K562 treated with DMSO at 1 percent for 24 hours (cell line): ENCODE results near the gene IGSF10. TPM values are rescaled to one million over a fixed set of nuclear protein-coding genes. Genes with fewer than 3 reads are reported as not detected.

ENCODE experiments used
- total RNA-seq: library from RNA; unstranded; fragments of 300-600 nt; gene quantifications from 2 replicates; pipeline ENCODE4 v1.2.3, GENCODE V29; 2022; ENCODE audit warnings: low read depth; ENCODE audit not compliant: insufficient read depth

IGSF10 gene
- 0.36 TPM in 1 of 2 replicates, not detected in the other for total RNA-seq

GRCh38 chr3:151460774-151461450, at the start of gene IGSF10:
IGSF10 (minus strand) TSS chr3:151461061; CDS start chr3:151458709, 2,352 bp downstream.

Other genes with a start within 250 kb of the IGSF10 start
- not detected in 2 replicates for gene P2RY14, start 182.5 kb downstream of the IGSF10 start, total RNA-seq
- not detected in 2 replicates for gene GPR87, start 144.2 kb downstream of the IGSF10 start, total RNA-seq
- not detected in 2 replicates for gene P2RY13, start 131.5 kb downstream of the IGSF10 start, total RNA-seq
- gene P2RY12, start 76.3 kb downstream of the IGSF10 start, total RNA-seq: not detected in 2 replicates